ENCODE measurements around the gene RIPK1.

DNA sequence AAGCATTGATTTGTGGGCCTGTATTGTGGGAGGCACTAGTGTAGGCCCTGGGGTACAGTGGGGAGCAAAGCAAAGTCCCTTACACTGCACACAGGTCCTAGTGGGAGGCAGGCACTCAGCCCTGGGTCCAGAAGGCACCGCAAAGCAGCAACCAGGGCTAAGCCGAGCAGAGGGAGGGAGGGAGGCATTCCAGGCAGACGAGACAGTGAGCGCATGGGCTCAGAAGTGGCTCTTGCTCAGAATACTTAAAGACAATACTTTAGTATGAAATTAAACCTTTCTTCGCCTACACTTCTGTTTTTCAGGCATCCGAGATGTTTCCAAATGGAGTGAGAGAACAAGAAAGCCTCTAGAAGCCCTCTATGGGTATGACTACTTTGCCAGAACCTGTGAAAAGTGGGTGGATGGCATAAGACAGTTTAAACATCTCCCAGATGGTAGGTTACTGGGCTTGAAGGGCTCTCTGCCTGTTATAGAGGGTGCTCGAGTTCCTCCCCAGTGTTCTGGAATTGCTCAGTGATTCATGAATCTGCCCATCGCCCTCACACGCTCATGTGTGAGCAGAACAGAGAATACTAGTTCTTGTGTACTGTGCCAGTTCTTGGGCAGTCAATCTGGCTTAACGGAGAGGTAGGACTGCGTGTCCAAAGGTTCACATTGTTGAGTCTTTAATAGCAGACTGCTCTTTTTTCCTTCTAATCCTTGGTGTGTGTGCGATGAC lies 68.9 kb downstream of the RIPK1 start:
- TF ChIP-seq CTCF (IDR thresholded peaks at IDR 0.05) (no peak), POLR2AphosphoS5 (IDR thresholded peaks at IDR 0.05) (no peak), POLR2A (IDR thresholded peaks at IDR 0.05) (no peak), EP300 (IDR thresholded peaks at IDR 0.05; ENCODE audit: low read depth) (no peak)
